Esophagus muscularis mucosa (tissue), 4 donors: Measurements from ENCODE around the gene HDHD2.
"Not testable (repeated sequence)": the region's sequence is repeated elsewhere in the genome, so short reads cannot be mapped to it uniquely, and the experiment has no call there.

Experiments
- CTCF ChIP-seq, 3 experiments: fragments of 200-600 bp in 2 of 3; fragments of 450-650 bp in 1 of 3; sonication (generic) in 2 of 3; IDR thresholded peaks; one replicate each; pipeline ENCODE4 v1.5.1; 2017 to 2019; ENCODE audit warnings: antibody characterized with exemption in 3 of 3, mild to moderate bottlenecking in 2 of 3, moderate library complexity in 1 of 3
- EP300 ChIP-seq: sonication (generic); formaldehyde crosslinking; IDR thresholded peaks from one replicate; pipeline ENCODE4 v1.6.1; 2017; ENCODE audit warnings: antibody characterized with exemption
- POLR2A ChIP-seq: fragments of 450-650 bp; IDR thresholded peaks from one replicate; pipeline ENCODE4 v1.6.1; 2017; ENCODE audit warnings: antibody characterized with exemption, moderate library complexity, mild to moderate bottlenecking, low read depth
- POLR2AphosphoS5 ChIP-seq, 2 donors: sonication (generic); formaldehyde crosslinking; IDR thresholded peaks; one replicate each; pipeline ENCODE4 v1.6.1; 2017; ENCODE audit warnings: antibody characterized with exemption in 2 of 2

- not testable (repeated sequence) for TF ChIP-seq POLR2AphosphoS5 (IDR thresholded peaks at IDR 0.05); CTCF (IDR thresholded peaks at IDR 0.05); POLR2A; EP300
These were observed 45.7 kb upstream of the HDHD2 start for GRCh38 chr18:47195961-47196360.
